AG04450 (cell line): ENCODE results near the gene KBTBD13. TPM values are rescaled to one million over a fixed set of nuclear protein-coding genes. Genes with fewer than 3 reads are reported as not detected.

Source experiments
- CTCF ChIA-PET: fragments of 300-600, 350-600 bp; formaldehyde crosslinking; extraction: SDS; loops from one replicate; lab custom pipeline; 2022; ENCODE audit warnings: antibody characterized with exemption, inconsistent platforms; lab: Charles Lee
- POLR2A ChIA-PET: fragments of 350-600 bp; formaldehyde crosslinking; extraction: SDS; loops from one replicate; lab custom pipeline; 2021; ENCODE audit warnings: antibody characterized with exemption, inconsistent platforms; lab: Yijun Ruan, JAX
- DNase-seq: peaks from one replicate; pipeline ENCODE4 v3.0.0-alpha.2; 2011; ENCODE audit warnings: low read depth, low spot score
- H3K27ac ChIP-seq: one replicate; pipeline ENCODE4 v1.5.1; 2012; ENCODE audit warnings: low read depth, low read length, control low read depth
- H3K27me3 ChIP-seq: one replicate; pipeline ENCODE4 v1.6.0; 2012; ENCODE audit warnings: low read length; ENCODE audit not compliant: control insufficient read depth, insufficient read depth
- H3K4me3 ChIP-seq: 2 replicates; pipeline ENCODE4 v1.5.1; 2011; ENCODE audit warnings: mild to moderate bottlenecking, low read depth, low read length, control low read depth
- H3K9me3 ChIP-seq: 2 replicates; pipeline ENCODE4 v1.5.1; 2012; ENCODE audit warnings: low read length; ENCODE audit not compliant: control insufficient read depth, insufficient read depth
- polyA plus RNA-seq: library from polyadenylated mRNA; depleted of rRNA; stranded (reverse); fragments of >200 nt; gene quantifications from 2 replicates; pipeline ENCODE4 v1.2.3, GENCODE V29; 2011
- TF ChIP-seq, protein P1 (sequence below): IDR thresholded peaks from 2 replicates; pipeline ENCODE4 v1.5.1; 2011; ENCODE audit warnings: low read depth, low read length, control low read depth, inconsistent platforms

The KBTBD13 gene
- polyA plus RNA-seq, 1 experiment, result not detected

DNA sequence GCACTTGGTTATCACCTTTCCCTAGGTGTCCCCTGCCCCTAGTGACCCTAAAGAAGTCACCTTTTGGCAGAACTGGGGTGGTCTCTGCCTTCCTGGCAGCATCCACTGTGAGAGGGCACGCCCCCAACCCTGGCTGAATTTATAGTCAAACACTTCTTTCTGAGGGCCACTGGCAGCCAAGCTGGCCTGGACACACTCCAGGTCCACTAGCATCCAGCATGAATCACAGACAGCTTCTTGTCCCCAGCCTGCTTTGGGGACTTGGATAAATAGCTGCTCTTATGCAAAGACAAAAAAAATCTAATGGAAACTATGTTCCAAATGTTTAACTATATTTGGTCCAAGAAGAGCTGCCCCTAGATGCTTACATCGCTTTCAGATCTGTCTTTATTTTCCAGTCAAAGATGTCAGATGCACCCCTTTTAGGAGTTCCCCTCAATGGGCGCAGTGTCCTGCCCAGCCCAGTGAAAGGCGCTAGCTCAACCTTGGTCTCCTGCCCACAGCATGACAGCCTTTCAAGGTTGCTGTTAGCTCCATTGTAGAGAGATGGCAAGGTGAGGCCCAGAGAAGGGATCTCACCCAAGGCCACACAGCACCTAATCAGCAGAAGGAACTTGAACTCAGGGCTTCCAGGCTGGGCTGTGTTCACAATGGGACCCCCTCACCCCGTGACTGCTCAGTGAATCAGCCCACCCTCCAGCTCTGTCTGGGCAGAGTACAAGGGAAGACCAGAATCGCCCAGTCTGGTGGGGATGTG, 15.7 kb upstream of the KBTBD13 start:
- CTCF ChIA-PET, result interaction anchor here (1.0 to 5.6 kb wide), 5 partner anchors 7 to 42 kb away, joined by 3 to 24 read pairs (median 8); no protein-coding TSS in a partner anchor
- no peak for DNase-seq
- POLR2A ChIA-PET, result no interaction called here

DNA sequence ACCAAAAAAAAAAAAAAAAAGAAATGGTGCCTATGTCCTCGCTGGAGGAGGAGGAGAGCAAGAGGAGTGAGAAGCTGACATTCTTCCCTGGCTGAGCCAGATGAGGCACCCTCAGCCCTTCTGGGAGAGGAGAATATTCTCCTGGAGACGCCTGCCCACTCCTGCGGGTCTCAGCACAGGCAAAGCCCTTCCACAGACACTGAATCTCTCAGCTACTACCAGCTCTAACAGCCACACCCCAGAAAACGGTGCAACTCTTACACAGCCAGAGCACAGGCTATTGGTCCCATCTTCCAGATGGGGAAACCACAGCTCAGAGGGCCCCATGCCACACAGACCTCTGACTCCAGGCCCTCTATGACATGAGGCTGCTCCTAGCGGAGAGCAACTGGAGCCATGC, 14.5 kb upstream of the KBTBD13 start:
- ChIA-PET CTCF (interaction anchor here (2.3 to 5.6 kb wide), 2 partner anchors 8 to 21 kb away, joined by 10 to 24 read pairs; no protein-coding TSS in a partner anchor), POLR2A (no interaction called here)
- H3K9me3 ChIP-seq, result peaks cover 4% of the 10 kb centered on the region; the same call in 1 of the 2 replicates
- peaks cover 13% of the 10 kb centered on the region for H3K27me3 ChIP-seq
- no peak overlapping the region for H3K4me3 ChIP-seq
- TF ChIP-seq, protein P1, sequence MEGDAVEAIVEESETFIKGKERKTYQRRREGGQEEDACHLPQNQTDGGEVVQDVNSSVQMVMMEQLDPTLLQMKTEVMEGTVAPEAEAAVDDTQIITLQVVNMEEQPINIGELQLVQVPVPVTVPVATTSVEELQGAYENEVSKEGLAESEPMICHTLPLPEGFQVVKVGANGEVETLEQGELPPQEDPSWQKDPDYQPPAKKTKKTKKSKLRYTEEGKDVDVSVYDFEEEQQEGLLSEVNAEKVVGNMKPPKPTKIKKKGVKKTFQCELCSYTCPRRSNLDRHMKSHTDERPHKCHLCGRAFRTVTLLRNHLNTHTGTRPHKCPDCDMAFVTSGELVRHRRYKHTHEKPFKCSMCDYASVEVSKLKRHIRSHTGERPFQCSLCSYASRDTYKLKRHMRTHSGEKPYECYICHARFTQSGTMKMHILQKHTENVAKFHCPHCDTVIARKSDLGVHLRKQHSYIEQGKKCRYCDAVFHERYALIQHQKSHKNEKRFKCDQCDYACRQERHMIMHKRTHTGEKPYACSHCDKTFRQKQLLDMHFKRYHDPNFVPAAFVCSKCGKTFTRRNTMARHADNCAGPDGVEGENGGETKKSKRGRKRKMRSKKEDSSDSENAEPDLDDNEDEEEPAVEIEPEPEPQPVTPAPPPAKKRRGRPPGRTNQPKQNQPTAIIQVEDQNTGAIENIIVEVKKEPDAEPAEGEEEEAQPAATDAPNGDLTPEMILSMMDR, result no peak
- DNase-seq, result no peak
- H3K27ac ChIP-seq, result no peak overlapping the region

More for the DNA sequence above, 15.7 kb upstream of the KBTBD13 start:
- Histone ChIP-seq H3K9me3 (peaks cover 4% of the 10 kb centered on the region; the same call in 1 of the 2 replicates), H3K27me3 (peaks cover 13% of the 10 kb centered on the region), H3K4me3 (no peak overlapping the region), H3K27ac (no peak overlapping the region)
- TF ChIP-seq, protein P1, result no peak

DNA sequence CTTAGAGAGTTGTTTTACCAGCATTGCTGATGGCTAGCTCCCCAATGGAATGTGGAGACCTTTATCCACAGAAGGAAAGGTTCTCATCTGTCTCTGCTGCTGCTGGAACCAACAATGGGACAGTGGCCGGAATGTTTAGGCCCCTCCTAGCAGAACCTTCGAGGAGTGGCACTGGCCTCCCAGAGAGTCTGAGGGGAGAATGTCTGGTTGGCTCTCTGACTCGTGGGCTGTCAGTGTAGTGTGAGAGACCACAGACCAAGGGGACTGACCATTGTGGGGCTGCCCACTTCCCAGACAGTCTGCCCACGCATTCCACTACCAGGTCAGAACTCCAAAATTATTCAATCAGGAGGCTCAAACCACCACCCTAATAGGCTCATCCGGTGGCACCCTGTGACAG, 13.8 kb upstream of the KBTBD13 start:
- CTCF ChIA-PET, result interaction anchor here (2.3 to 5.6 kb wide), 2 partner anchors 9 to 21 kb away, joined by 10 to 24 read pairs; no protein-coding TSS in a partner anchor
- Histone ChIP-seq H3K27me3 (peaks cover 15% of the 10 kb centered on the region), H3K4me3 (no peak overlapping the region), H3K27ac (no peak overlapping the region), H3K9me3 (peaks cover 4% of the 10 kb centered on the region; the same call in 1 of the 2 replicates)
- TF ChIP-seq, protein P1, result no peak
- DNase-seq, result no peak
- POLR2A ChIA-PET, result no interaction called here

DNA sequence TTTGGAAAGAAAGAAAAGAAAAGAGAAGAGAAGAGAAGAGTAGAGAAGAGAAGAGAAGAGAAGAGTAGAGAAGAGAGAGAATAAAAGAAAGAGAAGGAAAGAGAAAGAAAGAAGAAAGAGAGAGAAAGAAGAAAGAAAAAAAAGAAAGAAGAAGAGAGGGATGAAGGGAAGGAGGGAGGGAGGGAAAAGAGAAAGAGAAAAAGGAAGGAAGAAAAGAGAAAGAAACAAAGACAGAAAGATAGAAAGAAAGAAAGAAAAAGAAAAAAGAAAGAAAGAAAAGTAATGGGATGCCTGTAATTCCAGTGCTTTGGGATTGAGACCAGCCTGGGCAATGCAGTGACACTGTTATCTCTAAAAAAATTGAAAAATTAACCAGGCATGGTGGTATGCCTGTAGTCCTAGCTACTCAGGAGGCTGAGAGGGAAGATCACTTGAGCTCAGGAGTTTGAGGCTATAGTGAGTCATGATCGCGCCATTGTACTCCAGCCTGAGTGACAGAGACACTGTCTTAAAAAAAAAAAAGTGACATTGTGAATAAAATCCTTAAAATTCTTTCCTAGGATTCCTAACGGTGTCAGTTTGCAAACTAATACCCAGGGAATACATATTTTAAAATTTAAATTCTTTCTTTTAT, 10.4 kb upstream of the KBTBD13 start:
- Histone ChIP-seq H3K9me3 (no peaks in the 10 kb centered on the region), H3K4me3 (no peak overlapping the region; the same call in 1 of the 2 replicates), H3K27me3 (peaks cover 9% of the 10 kb centered on the region), H3K27ac (no peak overlapping the region)
- TF ChIP-seq, protein P1, result no peak
- POLR2A ChIA-PET, result interaction anchor here (0.6 to 1.0 kb wide), 2 partner anchors 15 to 17 kb away, joined by 4 to 9 read pairs; no protein-coding TSS in a partner anchor
- no peak for DNase-seq
- CTCF ChIA-PET, result interaction anchor here (0.7 to 5.6 kb wide), 5 partner anchors 13 to 36 kb away, joined by 3 to 27 read pairs (median 4); no protein-coding TSS in a partner anchor
